Stimulated activated CD8-positive, alpha-beta memory T cell treated with anti-CD3 and anti-CD28 coated beads, Interleukin-15, amount 100 ng/mL, for 4 hours (primary cell): ENCODE measurements around the gene MAT2B.

ENCODE experiments used
- DNase-seq, 2 donors: peaks; one replicate each; pipeline ENCODE4 v3.0.0-alpha.2; 2020; ENCODE audit warnings: low read depth in 2 of 2

Gene MAT2B

DNA sequence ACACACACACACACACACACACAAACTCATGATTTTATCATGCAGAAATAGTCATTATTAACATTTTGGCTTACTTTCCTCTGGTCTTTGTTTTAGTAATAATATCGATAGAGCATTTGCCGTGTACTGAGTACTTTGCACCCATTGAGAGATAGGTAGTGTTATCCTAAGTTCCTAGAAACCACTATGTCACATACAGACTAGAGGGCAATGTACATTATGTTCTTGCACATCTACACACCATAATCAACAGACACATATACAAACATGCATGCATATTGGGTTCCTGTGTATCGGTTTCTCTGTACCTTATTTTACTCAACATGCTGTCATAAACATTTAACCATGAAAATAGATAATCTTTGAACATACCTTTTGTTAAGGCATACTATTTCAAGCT lies 45.7 kb downstream of the MAT2B start:
- no peak for DNase-seq

DNA sequence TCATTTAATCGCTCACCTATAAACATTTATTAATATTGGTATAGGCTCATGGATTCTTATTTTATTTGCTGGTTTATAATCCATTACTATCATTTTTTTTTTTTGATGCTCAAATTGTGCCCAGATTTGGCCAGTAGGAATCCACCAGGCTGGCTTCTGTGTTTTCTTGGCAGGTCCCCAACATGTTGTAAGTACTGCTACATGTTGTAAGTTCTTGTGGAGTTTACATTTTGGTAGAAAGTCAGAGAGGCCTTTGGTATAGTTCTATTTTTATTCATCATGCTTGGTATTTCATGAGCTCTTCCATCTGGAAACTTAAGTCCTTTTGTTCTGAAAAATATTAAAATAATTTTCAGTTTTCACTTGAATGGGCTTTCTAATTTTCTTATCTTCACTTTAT lies 47.1 kb downstream of the MAT2B start:
- no peak for DNase-seq

DNA sequence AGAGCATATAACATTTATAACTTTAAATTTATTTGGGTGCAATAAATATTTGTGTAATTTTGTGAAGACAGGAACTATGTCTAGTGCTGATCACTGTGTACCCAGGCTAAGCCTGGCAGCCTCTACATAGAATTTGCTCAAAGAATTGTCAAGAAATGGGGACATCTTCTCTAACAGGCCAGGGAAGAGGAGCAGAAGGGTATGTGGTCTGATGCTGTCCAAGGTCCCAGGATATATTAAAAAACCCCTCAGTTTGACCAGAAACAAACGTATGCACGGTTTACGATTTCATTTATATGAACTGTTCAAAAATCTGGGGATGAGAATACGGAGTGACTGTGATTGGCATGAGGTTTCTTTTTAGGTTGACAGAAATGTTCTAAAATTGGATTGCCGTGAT lies 55.9 kb downstream of the MAT2B start:
- no peak for DNase-seq

DNA sequence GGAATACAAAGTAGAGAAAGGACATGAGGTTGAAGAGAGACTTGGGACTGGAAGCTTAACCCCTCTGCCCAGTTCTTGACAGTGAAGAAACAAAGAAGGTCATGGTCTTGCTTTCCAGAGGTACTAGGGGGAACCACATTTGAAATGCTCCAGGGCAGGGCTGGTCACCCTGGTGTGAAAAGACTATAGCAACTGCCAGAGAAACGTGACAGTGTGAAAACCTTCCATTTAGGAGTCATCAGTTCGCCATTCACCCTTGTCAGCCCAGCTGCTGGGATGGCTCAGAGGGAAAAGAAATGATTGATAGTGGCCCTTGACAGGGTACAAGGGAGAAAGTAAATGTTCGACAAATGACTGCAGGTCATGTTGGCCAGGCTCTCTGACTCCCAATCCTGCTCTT lies 56.7 kb downstream of the MAT2B start:
- DNase-seq: no peak

DNA sequence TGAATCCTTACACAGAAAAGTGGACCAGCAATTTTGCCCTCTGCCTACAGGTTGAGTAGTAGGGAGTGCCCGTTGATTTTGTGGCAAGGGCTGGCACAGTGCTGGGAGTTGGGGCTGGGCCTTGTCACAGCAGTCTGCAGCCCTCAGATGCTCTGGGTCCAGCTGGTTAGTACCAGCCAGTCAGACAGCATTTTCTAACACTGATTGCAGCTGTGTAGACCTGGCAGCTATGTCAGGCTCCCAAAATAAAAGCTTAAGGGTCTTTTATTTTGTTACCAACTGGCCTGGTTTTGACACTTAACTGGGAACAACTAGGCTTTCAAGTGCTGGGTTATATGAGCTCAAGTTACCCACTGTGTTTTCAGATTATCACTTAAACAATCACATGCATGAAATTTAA lies 57.7 kb downstream of the MAT2B start:
- DNase-seq: no peak

DNA sequence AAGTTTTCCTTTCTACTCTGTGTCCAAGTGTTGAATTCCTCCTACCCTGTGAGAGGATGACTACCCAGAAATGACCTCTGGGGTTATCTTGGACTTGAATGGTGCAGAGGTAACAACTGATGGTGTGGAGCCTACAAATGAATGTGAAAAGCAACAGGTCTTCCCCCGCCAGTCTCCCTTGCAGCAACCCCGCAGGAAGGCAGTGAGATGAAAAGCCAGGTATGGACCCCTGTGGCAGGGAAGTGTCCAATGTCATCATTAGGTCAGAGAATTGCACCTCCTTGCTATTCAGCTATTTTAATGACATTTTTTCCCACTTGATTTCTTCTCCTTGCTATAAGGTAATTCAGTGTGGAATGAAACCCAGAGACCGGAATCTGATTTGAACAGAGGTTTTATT lies 58.5 kb downstream of the MAT2B start:
- DNase-seq: no peak

DNA sequence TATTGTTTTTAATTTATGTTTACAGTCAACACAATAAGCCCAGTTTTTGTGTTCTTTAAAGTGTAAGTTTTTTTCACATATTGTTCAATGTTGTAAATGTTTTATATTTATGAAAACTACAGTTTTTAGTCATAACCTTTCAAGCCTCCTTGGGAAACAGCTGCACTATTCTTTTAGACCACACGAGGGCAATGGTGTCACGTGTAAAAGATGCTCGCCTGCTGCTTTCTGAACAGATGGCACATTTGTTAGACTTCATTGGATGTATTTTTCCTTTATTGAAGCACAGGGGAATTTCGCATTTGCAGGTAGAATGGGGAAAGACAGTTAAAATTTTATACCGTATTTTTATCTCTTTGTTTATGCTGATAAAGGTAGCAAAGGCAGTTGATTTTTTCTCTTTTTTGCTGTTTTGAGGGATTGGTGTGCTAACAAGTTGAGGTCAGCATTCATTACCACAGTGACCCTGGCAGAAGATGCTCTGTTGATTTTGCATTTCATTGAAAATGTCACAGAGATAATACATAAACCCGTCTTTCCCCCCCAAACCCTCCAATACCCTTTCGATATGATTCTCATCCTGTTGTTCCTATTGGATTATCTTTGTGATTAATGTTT lies 59.0 kb downstream of the MAT2B start:
- peak in 1 of 2 donors; percentile 19 for DNase-seq

DNA sequence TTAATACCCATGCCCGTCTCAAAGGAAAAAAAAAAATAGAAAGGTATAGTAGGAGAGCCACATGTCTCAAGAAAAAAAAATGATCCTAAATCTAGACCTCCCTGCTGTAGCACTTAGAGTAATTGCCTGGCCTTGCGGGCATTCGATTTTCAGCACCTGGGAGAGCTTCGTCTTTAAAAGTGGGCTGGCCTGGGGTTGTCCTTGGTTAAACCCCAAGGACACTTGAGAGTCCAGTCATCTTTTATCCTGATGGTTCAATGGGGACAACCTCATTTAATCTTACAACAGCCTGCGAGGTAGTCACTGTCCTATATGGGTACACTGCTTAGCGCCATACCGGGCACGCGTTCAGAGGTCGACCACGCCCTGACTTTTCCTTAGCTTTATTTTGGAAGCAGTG lies 60.1 kb downstream of the MAT2B start:
- no peak for DNase-seq

DNA sequence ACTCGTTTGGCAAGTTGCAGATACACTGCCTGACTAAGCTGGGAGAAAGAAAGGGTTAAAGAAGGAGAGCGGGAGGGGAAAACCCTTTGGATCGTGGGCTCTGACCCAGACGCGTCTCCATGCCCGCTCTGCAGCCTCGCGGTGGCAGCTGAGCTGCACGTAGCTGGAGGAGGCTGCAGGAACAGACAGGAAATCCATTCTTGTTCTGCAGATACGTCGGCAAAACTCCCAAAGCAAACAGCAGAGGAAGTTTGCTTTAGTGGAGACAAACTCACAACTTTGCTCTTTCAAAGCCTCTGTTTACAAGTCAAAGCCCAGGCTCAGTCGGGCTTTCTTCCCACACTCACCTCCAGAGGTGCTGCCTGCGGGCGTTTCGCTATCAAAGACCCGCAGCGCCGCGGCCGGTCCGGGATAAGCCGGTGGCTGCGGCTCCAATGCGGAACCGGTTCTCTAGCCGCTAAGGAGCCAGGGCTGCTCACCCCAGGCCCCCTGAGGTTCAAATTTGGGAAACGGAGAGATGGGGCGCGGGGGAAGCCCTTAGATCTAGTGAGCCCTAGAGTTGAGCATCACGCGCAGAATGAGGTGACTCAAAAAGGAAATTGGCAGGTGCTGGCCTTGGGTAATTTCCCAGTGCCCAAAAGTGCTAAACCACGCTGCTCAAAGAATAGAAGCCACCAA lies 60.7 kb downstream of the MAT2B start:
- DNase-seq: no peak

DNA sequence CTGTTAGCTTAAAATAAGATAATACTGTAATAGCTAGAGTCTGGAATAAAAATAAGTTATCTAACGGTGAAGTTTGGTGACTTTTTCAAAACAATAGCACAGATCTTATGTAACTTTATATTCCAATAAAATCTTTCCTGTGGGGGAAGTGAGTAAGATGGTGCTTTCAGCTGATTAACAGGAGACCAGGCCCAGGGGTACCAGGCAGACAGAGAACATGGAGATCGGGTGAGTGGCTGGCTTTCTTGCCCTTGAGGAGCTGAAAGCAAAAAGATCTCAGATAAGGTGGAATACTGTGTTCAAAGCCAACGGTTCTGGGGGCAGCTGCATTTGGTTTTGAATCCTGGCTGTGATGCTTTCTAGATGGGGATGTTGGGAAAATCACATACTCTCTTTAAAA lies 61.3 kb downstream of the MAT2B start:
- no peak for DNase-seq

DNA sequence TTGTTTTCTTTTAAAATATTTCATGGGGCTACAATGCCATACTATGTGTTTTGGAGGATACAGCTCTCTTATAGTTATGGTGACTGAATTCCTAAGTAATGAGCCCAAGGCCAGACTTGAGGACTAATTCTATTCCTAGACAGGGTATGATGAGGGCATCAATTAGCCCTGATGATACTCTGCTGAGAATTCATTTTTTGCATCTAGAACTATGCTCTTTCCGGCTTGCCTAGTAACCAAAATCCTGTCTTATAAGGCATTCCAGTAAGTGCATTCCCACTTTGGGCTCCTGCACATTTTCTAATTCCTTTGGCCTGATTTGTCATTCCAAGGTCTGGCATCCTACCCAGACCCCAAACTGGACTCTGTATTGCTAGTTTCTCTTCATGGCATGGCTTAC lies 62.4 kb downstream of the MAT2B start:
- DNase-seq: no peak
